Progenitor cell of endocrine pancreas (in vitro differentiated cells): ENCODE measurements around the gene RNF222. TPM values are rescaled to one million over a fixed set of nuclear protein-coding genes. Genes with fewer than 3 reads are reported as not detected.

ENCODE experiments used
- DNase-seq: peaks from one replicate; pipeline ENCODE4 v3.0.0; 2021; ENCODE audit warnings: low spot score; ENCODE audit not compliant: unreplicated experiment
- H3K27ac Mint-ChIP-seq: 2 replicates; pipeline ENCODE4 v1.8.0; 2021; ENCODE audit warnings: mild to moderate bottlenecking, moderate library complexity, mixed read lengths
- H3K27me3 Mint-ChIP-seq: 2 replicates; pipeline ENCODE4 v1.8.0; 2021; ENCODE audit warnings: mixed read lengths
- H3K36me3 Mint-ChIP-seq: 2 replicates; pipeline ENCODE4 v1.8.0; 2022; ENCODE audit warnings: mixed read lengths; ENCODE audit not compliant: insufficient read depth
- H3K4me1 Mint-ChIP-seq: 2 replicates; pipeline ENCODE4 v1.8.0; 2021; ENCODE audit warnings: low read depth, mixed read lengths
- H3K4me3 Mint-ChIP-seq: 2 replicates; pipeline ENCODE4 v1.8.0; 2021; ENCODE audit warnings: low read depth, mild to moderate bottlenecking, moderate library complexity, mixed read lengths
- H3K9me3 Mint-ChIP-seq: 2 replicates; pipeline ENCODE4 v1.8.0; 2021; ENCODE audit warnings: low read depth, mixed read lengths
- long read RNA-seq: library from polyadenylated mRNA; unstranded; transcript quantifications from one replicate; pipeline ENCODE4 v2.0.0, GENCODE V29; 2020
- total RNA-seq: library from RNA; stranded (reverse); gene quantifications from 2 replicates; pipeline ENCODE4 v1.2.1, GENCODE V29; 2021
- TF ChIP-seq, protein P1 (sequence below): fragments of 200-600 bp; sonication (generic); IDR thresholded peaks from one replicate; pipeline ENCODE4 v1.5.0; 2021; ENCODE audit warnings: antibody characterized with exemption, mild to moderate bottlenecking; ENCODE audit not compliant: unreplicated experiment

The RNF222 gene, protein sequence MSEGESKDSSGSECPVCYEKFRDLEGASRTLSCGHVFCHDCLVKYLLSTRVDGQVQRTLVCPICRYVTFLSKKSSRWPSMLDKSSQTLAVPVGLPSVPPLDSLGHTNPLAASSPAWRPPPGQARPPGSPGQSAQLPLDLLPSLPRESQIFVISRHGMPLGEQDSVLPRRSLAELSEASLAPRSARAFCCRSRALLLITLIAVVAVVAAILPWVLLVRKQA
- total RNA-seq: not detected in 2 replicates
- long read RNA-seq: 0 reads

DNA sequence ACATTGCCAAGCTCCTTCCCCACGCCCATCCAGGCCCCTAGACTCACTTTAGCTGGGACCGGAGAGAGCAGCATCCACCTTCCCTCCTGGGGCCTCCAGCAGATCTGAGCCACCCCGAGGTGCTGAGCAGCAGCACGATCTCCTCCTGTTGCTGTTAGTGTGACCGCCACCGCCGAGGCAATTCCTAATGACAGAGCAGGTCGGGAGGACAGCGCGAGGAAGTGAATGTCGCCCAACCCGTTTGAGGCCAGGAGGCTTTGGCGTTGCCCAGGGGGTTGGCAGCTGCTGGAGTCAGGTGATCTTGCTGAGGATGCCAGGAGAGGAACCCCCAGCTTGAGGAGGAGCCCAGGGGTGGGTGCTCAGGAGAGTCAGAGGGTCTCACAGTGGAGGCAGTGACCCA lies at the start of gene RNF222:
Gene RNF222 (minus strand): TSS at position 192 of the 400 bp plus-strand sequence. CDS start 4,366 bp downstream, outside the sequence.
- Mint-ChIP-seq H3K4me1 (no peaks in the 10 kb centered on the region), H3K36me3 (no peaks in the 10 kb centered on the region), H3K27ac (no peak within 1 kb of the TSS), H3K9me3 (no peaks in the 10 kb centered on the region), H3K27me3 (peaks cover 44% of the 10 kb centered on the region), H3K4me3 (no peak within 1 kb of the TSS)
- TF ChIP-seq, protein P1, sequence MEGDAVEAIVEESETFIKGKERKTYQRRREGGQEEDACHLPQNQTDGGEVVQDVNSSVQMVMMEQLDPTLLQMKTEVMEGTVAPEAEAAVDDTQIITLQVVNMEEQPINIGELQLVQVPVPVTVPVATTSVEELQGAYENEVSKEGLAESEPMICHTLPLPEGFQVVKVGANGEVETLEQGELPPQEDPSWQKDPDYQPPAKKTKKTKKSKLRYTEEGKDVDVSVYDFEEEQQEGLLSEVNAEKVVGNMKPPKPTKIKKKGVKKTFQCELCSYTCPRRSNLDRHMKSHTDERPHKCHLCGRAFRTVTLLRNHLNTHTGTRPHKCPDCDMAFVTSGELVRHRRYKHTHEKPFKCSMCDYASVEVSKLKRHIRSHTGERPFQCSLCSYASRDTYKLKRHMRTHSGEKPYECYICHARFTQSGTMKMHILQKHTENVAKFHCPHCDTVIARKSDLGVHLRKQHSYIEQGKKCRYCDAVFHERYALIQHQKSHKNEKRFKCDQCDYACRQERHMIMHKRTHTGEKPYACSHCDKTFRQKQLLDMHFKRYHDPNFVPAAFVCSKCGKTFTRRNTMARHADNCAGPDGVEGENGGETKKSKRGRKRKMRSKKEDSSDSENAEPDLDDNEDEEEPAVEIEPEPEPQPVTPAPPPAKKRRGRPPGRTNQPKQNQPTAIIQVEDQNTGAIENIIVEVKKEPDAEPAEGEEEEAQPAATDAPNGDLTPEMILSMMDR: no peak
- DNase-seq: no peak

DNA sequence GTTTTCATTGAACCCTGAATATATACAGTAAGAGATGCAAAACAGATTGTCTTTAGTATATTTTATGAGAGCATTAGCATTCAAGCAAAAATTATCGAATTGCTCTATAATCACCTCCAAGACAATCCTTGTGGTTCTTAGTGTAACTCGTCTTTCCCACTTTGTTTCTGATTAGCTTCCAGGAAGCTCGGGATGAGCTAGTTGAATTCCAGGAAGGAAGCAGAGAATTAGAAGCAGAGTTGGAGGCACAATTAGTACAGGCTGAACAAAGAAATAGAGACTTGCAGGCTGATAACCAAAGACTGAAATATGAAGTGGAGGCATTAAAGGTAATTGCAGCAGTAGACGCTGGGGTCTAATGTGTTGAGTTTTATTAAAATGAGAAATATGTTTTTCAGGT lies 47.9 kb upstream of the RNF222 start:
- peaks cover 6% of the 10 kb centered on the region for H3K4me1 Mint-ChIP-seq
- H3K9me3 Mint-ChIP-seq: no peaks in the 10 kb centered on the region
- no peak overlapping the region for H3K27ac Mint-ChIP-seq
- TF ChIP-seq, protein P1: no peak
- DNase-seq: no peak
- no peaks in the 10 kb centered on the region for H3K27me3 Mint-ChIP-seq
- no peak overlapping the region for H3K4me3 Mint-ChIP-seq
- peaks cover 19% of the 10 kb centered on the region for H3K36me3 Mint-ChIP-seq

DNA sequence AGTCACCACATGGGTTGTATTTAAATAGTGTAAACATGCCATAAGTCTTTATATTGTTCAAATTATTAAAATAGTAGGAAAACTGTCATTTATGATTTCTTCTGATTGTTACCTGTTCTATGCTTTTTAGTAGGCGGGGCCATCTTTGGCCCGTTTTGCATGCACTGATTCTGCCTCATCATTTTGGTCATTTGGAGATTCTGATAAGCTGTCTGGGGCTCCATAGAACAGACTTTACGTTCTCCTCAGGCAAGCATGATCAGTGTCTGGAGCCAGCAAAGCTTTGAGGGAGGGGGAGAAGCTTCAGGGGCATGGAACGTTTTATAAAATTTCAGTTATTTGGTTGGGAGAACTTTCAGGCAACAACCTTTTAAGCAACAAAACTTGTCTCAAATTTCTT lies 46.9 kb upstream of the RNF222 start:
- H3K36me3 Mint-ChIP-seq: peaks cover 19% of the 10 kb centered on the region
- no peaks in the 10 kb centered on the region for H3K9me3 Mint-ChIP-seq
- H3K27me3 Mint-ChIP-seq: no peaks in the 10 kb centered on the region
- H3K27ac Mint-ChIP-seq: no peak overlapping the region
- peaks cover 6% of the 10 kb centered on the region for H3K4me1 Mint-ChIP-seq
- no peak for DNase-seq
- TF ChIP-seq, protein P1: no peak
- no peak overlapping the region for H3K4me3 Mint-ChIP-seq

DNA sequence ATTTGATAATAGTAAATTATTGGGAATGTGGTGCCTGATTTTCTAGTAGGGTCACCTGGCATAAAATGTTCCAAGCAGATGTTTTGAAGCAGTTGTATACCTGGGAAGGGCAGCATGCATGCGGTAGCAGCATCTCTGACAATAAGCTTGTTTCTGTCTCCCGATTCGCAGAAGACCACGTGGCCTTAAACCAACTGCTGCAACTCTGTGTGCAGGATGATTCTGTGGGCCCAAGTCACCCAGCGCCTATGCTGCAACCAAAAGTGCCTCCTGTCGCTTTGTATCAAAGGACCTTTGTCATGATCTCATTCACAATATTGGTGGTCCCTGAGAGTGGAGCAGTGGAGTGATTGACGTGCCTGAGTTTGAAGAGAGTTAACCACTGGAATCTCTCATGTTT lies 46.1 kb upstream of the RNF222 start:
- TF ChIP-seq, protein P1: no peak
- no peaks in the 10 kb centered on the region for H3K9me3 Mint-ChIP-seq
- H3K27ac Mint-ChIP-seq: no peak overlapping the region
- no peak overlapping the region for H3K4me3 Mint-ChIP-seq
- H3K36me3 Mint-ChIP-seq: peaks cover 16% of the 10 kb centered on the region
- no peak for DNase-seq
- H3K27me3 Mint-ChIP-seq: no peaks in the 10 kb centered on the region
- peaks cover 6% of the 10 kb centered on the region for H3K4me1 Mint-ChIP-seq

DNA sequence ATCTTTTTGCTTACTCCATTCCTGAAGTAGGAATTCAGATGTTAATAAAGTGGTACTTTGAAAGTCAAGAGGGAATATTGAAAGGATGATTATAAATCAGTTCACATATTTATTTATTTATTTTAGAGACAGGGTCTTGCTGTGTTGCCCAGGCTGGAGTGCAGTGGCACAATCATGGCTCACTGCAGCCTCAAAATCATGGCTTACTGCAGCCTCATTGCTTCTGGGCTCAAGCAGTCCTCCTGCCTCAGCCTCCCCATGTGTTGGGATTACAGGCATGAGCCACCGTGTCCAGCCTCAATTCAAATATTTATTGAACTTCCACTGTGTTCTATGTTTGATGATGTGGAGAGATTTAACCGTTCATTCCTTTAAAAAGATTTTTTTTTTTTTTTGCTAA lies 44.7 kb upstream of the RNF222 start:
- Mint-ChIP-seq H3K9me3 (no peaks in the 10 kb centered on the region), H3K4me1 (peaks cover 2% of the 10 kb centered on the region), H3K27me3 (no peaks in the 10 kb centered on the region), H3K27ac (no peak overlapping the region), H3K36me3 (peaks cover 7% of the 10 kb centered on the region), H3K4me3 (no peak overlapping the region)
- DNase-seq: no peak
- TF ChIP-seq, protein P1: no peak
